NCI-H146 (cell line): ENCODE data around the gene HSPH1.
A peak's percentile ranks its signal among the peaks of the same experiment; 100 is the strongest.
"Not testable (repeated sequence)": the region's sequence is repeated elsewhere in the genome, so short reads cannot be mapped to it uniquely, and the experiment has no call there.

Experiments used
- DNase-seq: peaks from one replicate; lab custom pipeline; 2025; lab: John Stamatoyannopoulos, UW

HSPH1 gene

GRCh38 chr13:31177813-31178495 is 16.2 kb upstream of the HSPH1 start:
- DNase-seq = not testable (repeated sequence)

GRCh38 chr13:31175847-31176532 is 14.3 kb upstream of the HSPH1 start:
- no peak for DNase-seq

GRCh38 chr13:31174018-31174417 is 12.3 kb upstream of the HSPH1 start:
- DNase-seq = no peak

GRCh38 chr13:31172535-31172934 is 10.8 kb upstream of the HSPH1 start:
- DNase-seq = no peak

GRCh38 chr13:31172001-31172400 is 10.3 kb upstream of the HSPH1 start:
- DNase-seq = no peak

GRCh38 chr13:31168736-31169135 is 7.0 kb upstream of the HSPH1 start:
- peak; percentile 5 for DNase-seq

- DNase-seq = no peak
Observed at GRCh38 chr13:31168166-31168565, 6.5 kb upstream of the HSPH1 start.

GRCh38 chr13:31167490-31167889 is 5.8 kb upstream of the HSPH1 start:
- DNase-seq = no peak

GRCh38 chr13:31166591-31166990 is 4.9 kb upstream of the HSPH1 start:
- DNase-seq = no peak

GRCh38 chr13:31162151-31163008 is 676 bp upstream of the HSPH1 start:
- peak; percentile 97 for DNase-seq

- DNase-seq = peak; percentile 47
Observed at GRCh38 chr13:31160857-31161556, 697 bp downstream of the HSPH1 start.

GRCh38 chr13:31159306-31159705 is 2.4 kb downstream of the HSPH1 start:
- no peak for DNase-seq

- DNase-seq = no peak
Observed at GRCh38 chr13:31154939-31155338, 6.8 kb downstream of the HSPH1 start.

- no peak for DNase-seq
Observed at GRCh38 chr13:31151837-31152236, 9.9 kb downstream of the HSPH1 start.

GRCh38 chr13:31150315-31150985 is 11.3 kb downstream of the HSPH1 start:
- DNase-seq = no peak

GRCh38 chr13:31149604-31150003 is 12.1 kb downstream of the HSPH1 start:
- no peak for DNase-seq

- no peak for DNase-seq
Observed at GRCh38 chr13:31145417-31145816, 16.3 kb downstream of the HSPH1 start.

- DNase-seq = no peak
Observed at GRCh38 chr13:31138515-31138914, 23.2 kb downstream of the HSPH1 start.

GRCh38 chr13:31136724-31137123 is 25.0 kb downstream of the HSPH1 start:
- DNase-seq = no peak

GRCh38 chr13:31134039-31134711 is 27.5 kb downstream of the HSPH1 start:
- no peak for DNase-seq

GRCh38 chr13:31133621-31134020 is 28.1 kb downstream of the HSPH1 start:
- DNase-seq = no peak
